Keratinocyte (primary cell): Measurements from ENCODE around the gene NRXN2. TPM values are rescaled to one million over a fixed set of nuclear protein-coding genes. Genes with fewer than 3 reads are reported as not detected.

Source experiments
- DNase-seq: peaks from one replicate; pipeline ENCODE4 v3.0.0-alpha.2; 2011; ENCODE audit warnings: low read depth, missing footprints, low spot score
- FAIRE-seq: peaks from 2 replicates; lab custom pipeline; 2011; peaks lifted over from hg19 to GRCh38; lab: Jason Lieb, UNC
- H2AFZ ChIP-seq: 2 replicates; pipeline ENCODE4 v1.6.0; 2012; ENCODE audit warnings: low read length, control low read depth, inconsistent platforms; ENCODE audit not compliant: control insufficient read depth
- H3K27ac ChIP-seq: 2 replicates; pipeline ENCODE4 v1.5.1; 2011; ENCODE audit warnings: low read length; ENCODE audit not compliant: control insufficient read depth, insufficient read depth
- H3K27me3 ChIP-seq: 3 replicates; pipeline ENCODE4 v1.6.0; 2011; ENCODE audit warnings: low read length; ENCODE audit not compliant: control insufficient read depth, insufficient read depth; ENCODE audit errors: extremely low read depth
- H3K36me3 ChIP-seq, 2 experiments: 2 replicates in 1 of 2; 3 replicates in 1 of 2; pipeline ENCODE4 v1.5.1; 2011; ENCODE audit warnings: low read length in 2 of 2, mild to moderate bottlenecking in 1 of 2; ENCODE audit not compliant: control insufficient read depth in 2 of 2, insufficient read depth in 2 of 2; ENCODE audit errors: extremely low read depth in 1 of 2
- H3K4me1 ChIP-seq: 3 replicates; pipeline ENCODE4 v1.5.1; 2011; ENCODE audit warnings: low read length; ENCODE audit not compliant: control insufficient read depth, insufficient read depth; ENCODE audit errors: extremely low read depth
- H3K4me2 ChIP-seq: 3 replicates; pipeline ENCODE4 v1.6.0; 2011; ENCODE audit warnings: low read depth, low read length; ENCODE audit not compliant: control insufficient read depth, insufficient read depth; ENCODE audit errors: extremely low read depth
- H3K4me3 ChIP-seq, 3 experiments: fragments of 200-600 bp in 1 of 3; sonication (generic) in 1 of 3; 2 replicates in 2 of 3; 3 replicates in 1 of 3; pipeline ENCODE4 v1.5.1; 2011 to 2016; ENCODE audit warnings: low read length in 3 of 3, mild to moderate bottlenecking in 3 of 3, control low read depth in 2 of 3, inconsistent platforms in 1 of 3, low read depth in 1 of 3, mixed read lengths in 1 of 3, mixed run types in 1 of 3, moderate library complexity in 1 of 3; ENCODE audit not compliant: control insufficient read depth in 2 of 3, insufficient read depth in 2 of 3; ENCODE audit errors: extremely low read depth in 1 of 3
- H3K79me2 ChIP-seq: 2 replicates; pipeline ENCODE4 v1.6.0; 2012; ENCODE audit warnings: low read length; ENCODE audit not compliant: control insufficient read depth, insufficient read depth
- H3K9ac ChIP-seq: 3 replicates; pipeline ENCODE4 v1.6.0; 2011; ENCODE audit warnings: low read length; ENCODE audit not compliant: control insufficient read depth, insufficient read depth; ENCODE audit errors: extremely low read depth
- H3K9me1 ChIP-seq: 3 replicates; pipeline ENCODE4 v1.6.0; 2011; ENCODE audit warnings: low read length; ENCODE audit not compliant: control insufficient read depth, insufficient read depth; ENCODE audit errors: extremely low read depth
- H3K9me3 ChIP-seq: 2 replicates; pipeline ENCODE4 v1.5.1; 2012; ENCODE audit warnings: low read depth, low read length; ENCODE audit not compliant: control insufficient read depth
- H4K20me1 ChIP-seq: 3 replicates; pipeline ENCODE4 v1.6.0; 2011; ENCODE audit warnings: low read length; ENCODE audit not compliant: control insufficient read depth, insufficient read depth; ENCODE audit errors: extremely low read depth
- EZH2 ChIP-seq: IDR thresholded peaks from one replicate; pipeline ENCODE4 v1.6.1; 2012; ENCODE audit warnings: inconsistent platforms, mild to moderate bottlenecking, low read length, moderate library complexity
- dilution Hi-C: fragments of 300-500 bp; cut with MboI; formaldehyde crosslinking; loops from one replicate; pipeline ENCODE4 v1.7.0; 2020; ENCODE audit warnings: low sequenced_read_pairs; ENCODE audit not compliant: extremely low pct_ligation_motif_present
- polyA plus RNA-seq, 5 experiments: library from polyadenylated mRNA; depleted of rRNA in 3 of 5; stranded (reverse) in 3 of 5; stranded (forward) in 1 of 5; unstranded in 1 of 5; fragments of >200 nt; gene quantifications; 1 replicate in 1 of 5; 2 replicates in 3 of 5; 3 replicates in 1 of 5; pipeline versions ENCODE4 v1.2.1 to v1.2.3, GENCODE V29; 2011 to 2012; ENCODE audit warnings: missing spikeins in 2 of 5, low read depth in 1 of 5, low replicate concordance in 1 of 5
- TF ChIP-seq, protein P1 (sequence below), 3 experiments: IDR thresholded peaks in 1 of 3; conservative IDR thresholded peaks in 1 of 3; optimal IDR thresholded peaks in 1 of 3; 2 replicates in 2 of 3; 3 replicates in 1 of 3; pipeline versions ENCODE3 to v1.5.1; 2011; ENCODE audit warnings: low read length in 3 of 3, mild to moderate bottlenecking in 3 of 3, moderate library complexity in 2 of 3, control low read depth in 1 of 3, inconsistent platforms in 1 of 3; ENCODE audit not compliant: insufficient read depth in 2 of 3; ENCODE audit errors: extremely low read depth in 1 of 3

The NRXN2 gene
- polyA plus RNA-seq, 1 donor (not counting 4 experiments of a cell fraction or from before 2014, with no cell fraction given), result not detected

GRCh38 chr11:64744544-64745188 lies 21.7 kb upstream of the NRXN2 start:
- no peak overlapping the region for H3K9ac ChIP-seq
- no peak overlapping the region for H3K4me3 ChIP-seq
- H3K9me1 ChIP-seq, result no peaks in the 10 kb centered on the region
- H3K27ac ChIP-seq, result no peak overlapping the region
- H3K27me3 ChIP-seq, result peaks cover 69% of the 10 kb centered on the region
- H3K36me3 ChIP-seq, result no peaks in the 10 kb centered on the region
- FAIRE-seq (no peak), DNase-seq (no peak)
- H4K20me1 ChIP-seq, result no peaks in the 10 kb centered on the region
- H2AFZ ChIP-seq, result no peak overlapping the region
- peaks cover 28% of the 10 kb centered on the region for H3K4me1 ChIP-seq
- no peak for TF ChIP-seq EZH2
- TF ChIP-seq, protein P1, sequence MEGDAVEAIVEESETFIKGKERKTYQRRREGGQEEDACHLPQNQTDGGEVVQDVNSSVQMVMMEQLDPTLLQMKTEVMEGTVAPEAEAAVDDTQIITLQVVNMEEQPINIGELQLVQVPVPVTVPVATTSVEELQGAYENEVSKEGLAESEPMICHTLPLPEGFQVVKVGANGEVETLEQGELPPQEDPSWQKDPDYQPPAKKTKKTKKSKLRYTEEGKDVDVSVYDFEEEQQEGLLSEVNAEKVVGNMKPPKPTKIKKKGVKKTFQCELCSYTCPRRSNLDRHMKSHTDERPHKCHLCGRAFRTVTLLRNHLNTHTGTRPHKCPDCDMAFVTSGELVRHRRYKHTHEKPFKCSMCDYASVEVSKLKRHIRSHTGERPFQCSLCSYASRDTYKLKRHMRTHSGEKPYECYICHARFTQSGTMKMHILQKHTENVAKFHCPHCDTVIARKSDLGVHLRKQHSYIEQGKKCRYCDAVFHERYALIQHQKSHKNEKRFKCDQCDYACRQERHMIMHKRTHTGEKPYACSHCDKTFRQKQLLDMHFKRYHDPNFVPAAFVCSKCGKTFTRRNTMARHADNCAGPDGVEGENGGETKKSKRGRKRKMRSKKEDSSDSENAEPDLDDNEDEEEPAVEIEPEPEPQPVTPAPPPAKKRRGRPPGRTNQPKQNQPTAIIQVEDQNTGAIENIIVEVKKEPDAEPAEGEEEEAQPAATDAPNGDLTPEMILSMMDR (optimal IDR thresholded peaks at IDR 0.05 in 1 of 3, IDR thresholded peaks at IDR 0.05 in 1 of 3, conservative IDR thresholded peaks at IDR 0.05 in 1 of 3; ENCODE audit: extremely low read depth in 1 of 3, insufficient read depth in 2 of 3, low read length in 3 of 3), result no peak
- no peaks in the 10 kb centered on the region for H3K9me3 ChIP-seq
- no peak overlapping the region for H3K4me2 ChIP-seq
- H3K79me2 ChIP-seq, result no peaks in the 10 kb centered on the region
- dilution Hi-C loops, result no loop called here

DNA sequence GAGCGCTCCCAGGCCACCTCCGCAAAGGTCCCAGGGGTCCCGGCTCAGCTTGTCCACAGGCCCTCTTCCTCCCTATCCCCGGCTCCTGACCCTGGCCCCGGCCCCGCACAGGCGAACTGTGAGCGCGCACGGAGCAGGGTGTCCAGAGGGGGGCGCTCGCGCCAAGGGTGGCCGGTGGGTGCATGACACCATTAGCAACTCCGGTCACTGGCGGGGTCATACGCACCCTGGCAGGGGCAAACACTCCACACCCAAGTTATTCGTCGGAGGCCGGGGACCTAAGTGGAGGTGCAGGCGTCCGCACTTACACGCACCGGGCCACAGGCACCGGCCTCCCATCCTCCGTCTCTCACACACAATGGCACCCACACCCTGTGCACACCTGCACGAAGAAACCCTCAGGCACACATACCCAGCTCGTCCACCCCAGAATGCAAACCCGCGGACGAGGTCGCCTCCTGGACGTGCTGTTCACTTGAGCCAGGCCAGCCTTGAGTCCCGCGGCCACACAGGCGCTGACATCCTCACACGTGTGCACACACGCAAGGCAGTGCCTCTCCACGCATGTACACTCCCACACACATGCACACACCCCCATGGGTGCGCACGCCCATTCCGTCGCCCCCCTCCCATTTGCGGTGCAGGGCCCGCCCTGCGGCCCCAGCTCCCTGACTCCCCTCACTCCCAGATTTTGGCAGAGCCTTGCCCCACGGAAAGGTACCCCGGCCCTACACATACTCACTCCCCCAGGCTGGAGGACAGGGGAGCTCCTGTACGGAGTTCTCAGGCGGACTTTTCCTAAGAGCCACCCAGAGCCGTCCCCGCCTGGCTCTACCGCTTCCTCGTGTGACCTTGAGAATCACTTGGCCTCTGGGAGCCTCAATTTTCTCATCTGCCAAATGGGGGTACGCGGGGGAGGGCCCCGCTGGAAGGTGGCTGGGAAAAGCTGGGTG lies 20.9 kb upstream of the NRXN2 start, which contains the start of gene RASGRP2:
Gene RASGRP2, minus strand, starts transcription at position 552 of the 953 bp plus-strand sequence. CDS start 1,276 bp downstream, outside the sequence.
- no peak for DNase-seq
- Histone ChIP-seq H4K20me1 (no peaks in the 10 kb centered on the region), H2AFZ (no peak within 1 kb of the TSS), H3K9ac (no peak within 1 kb of the TSS), H3K36me3 (no peaks in the 10 kb centered on the region), H3K4me1 (peaks cover 28% of the 10 kb centered on the region), H3K27ac (no peak within 1 kb of the TSS), H3K79me2 (no peaks in the 10 kb centered on the region), H3K27me3 (peaks cover 74% of the 10 kb centered on the region), H3K4me2 (peak within 1 kb of the TSS; percentile 90), H3K9me3 (no peaks in the 10 kb centered on the region), H3K9me1 (no peaks in the 10 kb centered on the region), H3K4me3 (peak within 1 kb of the TSS in 1 of 3 experiments; percentile 61)
- TF ChIP-seq, protein P1 (optimal IDR thresholded peaks at IDR 0.05 in 1 of 3, IDR thresholded peaks at IDR 0.05 in 1 of 3, conservative IDR thresholded peaks at IDR 0.05 in 1 of 3; ENCODE audit: extremely low read depth in 1 of 3, insufficient read depth in 2 of 3, low read length in 3 of 3), result peak; percentile 53 to 78 (median 76)
- peak; percentile 100 for TF ChIP-seq EZH2
- dilution Hi-C loops, result no loop called here
- FAIRE-seq, result no peak
